ENCODE results near the gene SEZ6. TPM values are rescaled to one million over a fixed set of nuclear protein-coding genes. Genes with fewer than 3 reads are reported as not detected.

SEZ6 gene
- total RNA-seq, 1 experiment from 2014 or later: 2.6 TPM

DNA sequence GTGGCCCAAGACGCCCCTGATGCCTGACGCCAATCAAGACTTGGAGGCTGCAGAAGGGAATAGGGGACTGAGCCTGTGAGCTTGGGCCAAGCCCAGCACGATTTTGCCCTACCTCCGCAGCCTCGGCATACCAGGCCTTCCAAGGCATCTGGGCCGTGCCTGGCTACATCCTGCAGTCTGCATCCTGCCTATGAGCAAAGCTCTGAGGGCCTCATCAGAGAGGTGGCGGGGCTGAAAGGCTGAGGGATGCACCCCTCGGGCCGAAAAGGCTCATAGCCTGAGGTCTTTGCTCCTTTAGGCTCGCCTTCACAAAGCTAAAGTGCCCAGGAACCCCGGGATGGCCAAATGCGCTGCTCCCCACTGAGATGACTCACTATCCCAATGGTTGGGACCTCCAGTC, 2.5 kb downstream of the SEZ6 start:
- Histone ChIP-seq H3K4me1 (ENCODE audit: insufficient read depth, low read length, poor library complexity, severe bottlenecking) (peaks cover 9% of the 10 kb centered on the region), H3K36me3 (ENCODE audit: insufficient read depth, low read length, poor library complexity, severe bottlenecking) (no peaks in the 10 kb centered on the region), H3K9me3 (ENCODE audit: low read depth, low read length, poor library complexity, severe bottlenecking) (no peaks in the 10 kb centered on the region), H3K27ac (ENCODE audit: low read depth, low read length, poor library complexity, severe bottlenecking) (no peak overlapping the region), H3K27me3 (replicated peaks; ENCODE audit: insufficient read depth, low read depth, low read length, poor library complexity) (peaks cover 20% of the 10 kb centered on the region), H3K4me3 (ENCODE audit: low read depth, low read length, poor library complexity, severe bottlenecking) (no peak overlapping the region)
- ChIA-PET CTCF (no interaction called here), POLR2A (ENCODE audit: low non-redundant PET) (no interaction called here)
- no peak for DNase-seq (ENCODE audit: low spot score)
- BruUV-seq (replicated peaks): no TSS peak
- intact Hi-C loops (cut with micrococcal nuclease; ENCODE audit: unreplicated experiment): no loop called here
- no peak for TF ChIP-seq CTCF (conservative IDR thresholded peaks at IDR 0.05; ENCODE audit: low read depth, low read length)
- no peak for TF ChIP-seq EZH2 (IDR thresholded peaks at IDR 0.05; ENCODE audit: borderline replicate concordance, low read depth, low read length, poor library complexity, severe bottlenecking)

DNA sequence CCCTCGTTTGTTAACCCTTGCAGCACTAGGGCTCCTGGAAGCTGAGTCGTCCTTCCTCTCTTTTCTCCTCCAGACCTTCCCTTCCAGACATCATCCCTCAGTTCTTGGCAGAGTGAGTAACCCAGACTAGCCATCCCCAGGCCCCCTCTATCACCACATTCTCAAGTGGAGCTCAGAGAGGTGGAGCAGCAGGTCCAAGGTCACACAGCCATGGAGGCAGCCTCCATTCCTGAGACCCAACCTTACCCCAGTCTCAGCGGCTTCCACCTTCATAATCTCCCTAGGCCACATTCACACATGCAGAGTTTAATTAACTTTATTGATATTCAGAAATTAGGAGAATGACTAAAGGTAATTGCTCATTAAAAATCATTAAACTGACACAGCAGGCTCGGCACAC, 3.0 kb downstream of the SEZ6 start:
- no peak for DNase-seq (ENCODE audit: low spot score)
- intact Hi-C loops (cut with micrococcal nuclease; ENCODE audit: unreplicated experiment): no loop called here
- Histone ChIP-seq H3K4me3 (ENCODE audit: low read depth, low read length, poor library complexity, severe bottlenecking) (no peak overlapping the region), H3K27me3 (replicated peaks; ENCODE audit: insufficient read depth, low read depth, low read length, poor library complexity) (peaks cover 20% of the 10 kb centered on the region), H3K27ac (ENCODE audit: low read depth, low read length, poor library complexity, severe bottlenecking) (no peak overlapping the region), H3K9me3 (ENCODE audit: low read depth, low read length, poor library complexity, severe bottlenecking) (no peaks in the 10 kb centered on the region), H3K36me3 (ENCODE audit: insufficient read depth, low read length, poor library complexity, severe bottlenecking) (no peaks in the 10 kb centered on the region), H3K4me1 (ENCODE audit: insufficient read depth, low read length, poor library complexity, severe bottlenecking) (peaks cover 14% of the 10 kb centered on the region)
- no TSS peak for BruUV-seq (replicated peaks)
- POLR2A ChIA-PET (ENCODE audit: low non-redundant PET): no interaction called here
- TF ChIP-seq CTCF (conservative IDR thresholded peaks at IDR 0.05; ENCODE audit: low read depth, low read length) (no peak), EZH2 (IDR thresholded peaks at IDR 0.05; ENCODE audit: borderline replicate concordance, low read depth, low read length, poor library complexity, severe bottlenecking) (no peak)
- CTCF ChIA-PET: no interaction called here

GRCh38 chr17:29000973-29001372, 4.9 kb downstream of the SEZ6 start:
- H3K27ac ChIP-seq (ENCODE audit: low read depth, low read length, poor library complexity, severe bottlenecking): no peak overlapping the region
- no peak for DNase-seq (ENCODE audit: low spot score)
- intact Hi-C loops (cut with micrococcal nuclease; ENCODE audit: unreplicated experiment): no loop called here
- H3K36me3 ChIP-seq (ENCODE audit: insufficient read depth, low read length, poor library complexity, severe bottlenecking): no peaks in the 10 kb centered on the region
- H3K4me3 ChIP-seq (ENCODE audit: low read depth, low read length, poor library complexity, severe bottlenecking): no peak overlapping the region
- no TSS peak for BruUV-seq (replicated peaks)
- POLR2A ChIA-PET (ENCODE audit: low non-redundant PET): no interaction called here
- peaks cover 20% of the 10 kb centered on the region for H3K27me3 ChIP-seq (replicated peaks; ENCODE audit: insufficient read depth, low read depth, low read length, poor library complexity)
- no peak for TF ChIP-seq EZH2 (IDR thresholded peaks at IDR 0.05; ENCODE audit: borderline replicate concordance, low read depth, low read length, poor library complexity, severe bottlenecking)
- TF ChIP-seq CTCF (conservative IDR thresholded peaks at IDR 0.05; ENCODE audit: low read depth, low read length): no peak
- no peaks in the 10 kb centered on the region for H3K9me3 ChIP-seq (ENCODE audit: low read depth, low read length, poor library complexity, severe bottlenecking)
- H3K4me1 ChIP-seq (ENCODE audit: insufficient read depth, low read length, poor library complexity, severe bottlenecking): peaks cover 17% of the 10 kb centered on the region
- CTCF ChIA-PET: no interaction called here
